ENCODE results near the gene GATA5.
"Not testable (repeated sequence)": the region's sequence is repeated elsewhere in the genome, so short reads cannot be mapped to it uniquely, and the experiment has no call there.

Gene GATA5

DNA sequence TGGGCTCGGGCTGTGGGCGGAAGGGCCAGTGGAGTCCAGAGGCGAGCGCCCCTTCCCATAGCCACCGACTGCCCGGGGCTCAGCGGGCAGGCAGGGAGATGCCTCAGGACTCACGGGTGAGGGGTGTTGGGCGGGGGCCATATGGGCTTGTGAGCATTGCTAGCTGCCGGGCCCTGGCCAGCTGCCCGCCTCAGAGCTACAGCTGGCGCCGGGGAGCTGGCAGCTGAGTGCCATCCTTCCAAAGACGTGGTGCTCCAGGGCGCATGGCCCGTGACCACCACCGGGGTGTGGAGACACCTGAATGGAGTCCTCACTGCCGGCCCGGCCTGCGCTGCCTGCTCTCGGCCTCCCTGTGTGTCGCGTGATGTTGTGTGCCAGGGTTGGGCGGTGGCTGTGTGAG, 37.9 kb downstream of the GATA5 start:
- in situ Hi-C loops (cut with MboI; ENCODE audit: low sequenced_read_pairs): no loop called here

DNA sequence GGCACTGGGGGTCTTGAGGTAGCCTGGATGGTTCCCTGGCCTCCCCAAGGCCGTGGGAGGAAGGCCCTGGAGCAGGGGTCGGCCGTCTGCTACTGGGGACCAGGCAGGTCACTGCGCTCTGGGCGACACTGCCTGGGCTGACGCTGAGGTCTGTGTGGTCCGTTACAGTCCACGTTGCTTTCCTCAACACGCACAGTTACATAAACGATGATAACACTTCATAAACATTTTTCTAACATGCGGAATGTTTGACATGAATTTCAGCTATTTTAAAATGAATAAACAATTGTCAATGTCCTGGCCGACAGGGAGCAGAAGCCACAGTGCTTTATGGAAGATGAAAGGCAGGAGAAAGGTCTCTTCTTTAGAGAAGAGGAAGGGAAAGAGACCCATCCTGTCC, 38.3 kb downstream of the GATA5 start:
- in situ Hi-C loops (cut with MboI; ENCODE audit: low sequenced_read_pairs): no loop called here

DNA sequence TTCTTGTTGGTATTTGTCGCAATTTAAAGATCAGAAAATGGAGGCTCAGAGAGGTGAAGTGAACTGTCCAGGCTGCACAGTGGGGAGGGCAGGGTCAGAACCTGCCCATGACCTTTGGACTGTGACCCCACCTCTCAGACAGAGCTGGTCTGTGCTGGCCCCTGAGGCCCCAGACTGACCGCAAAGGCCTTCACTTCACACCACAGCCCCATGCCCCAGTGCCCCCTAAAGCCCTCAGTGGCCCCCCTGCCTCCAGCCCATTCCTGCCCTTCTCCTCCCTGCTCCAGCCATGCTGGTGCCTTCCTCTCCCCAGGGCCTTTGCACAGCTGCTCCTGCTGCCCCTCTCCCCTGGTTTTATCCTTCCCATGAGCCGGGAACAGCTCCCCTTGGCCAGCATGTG, 39.1 kb downstream of the GATA5 start:
- in situ Hi-C loops (cut with MboI; ENCODE audit: low sequenced_read_pairs): no loop called here

GRCh38 chr20:62433658-62434497, 41.9 kb downstream of the GATA5 start:
- in situ Hi-C loops (cut with MboI; ENCODE audit: low sequenced_read_pairs): no loop called here

- in situ Hi-C loops (cut with MboI; ENCODE audit: low sequenced_read_pairs): no loop called here
These were observed 44.8 kb downstream of the GATA5 start for GRCh38 chr20:62430866-62431447.

- in situ Hi-C loops (cut with MboI; ENCODE audit: low sequenced_read_pairs): no loop called here
These were observed 45.4 kb downstream of the GATA5 start for GRCh38 chr20:62430311-62430853.

- in situ Hi-C loops (cut with MboI; ENCODE audit: low sequenced_read_pairs): no loop called here
These were observed 46.1 kb downstream of the GATA5 start for GRCh38 chr20:62429455-62430310.

DNA sequence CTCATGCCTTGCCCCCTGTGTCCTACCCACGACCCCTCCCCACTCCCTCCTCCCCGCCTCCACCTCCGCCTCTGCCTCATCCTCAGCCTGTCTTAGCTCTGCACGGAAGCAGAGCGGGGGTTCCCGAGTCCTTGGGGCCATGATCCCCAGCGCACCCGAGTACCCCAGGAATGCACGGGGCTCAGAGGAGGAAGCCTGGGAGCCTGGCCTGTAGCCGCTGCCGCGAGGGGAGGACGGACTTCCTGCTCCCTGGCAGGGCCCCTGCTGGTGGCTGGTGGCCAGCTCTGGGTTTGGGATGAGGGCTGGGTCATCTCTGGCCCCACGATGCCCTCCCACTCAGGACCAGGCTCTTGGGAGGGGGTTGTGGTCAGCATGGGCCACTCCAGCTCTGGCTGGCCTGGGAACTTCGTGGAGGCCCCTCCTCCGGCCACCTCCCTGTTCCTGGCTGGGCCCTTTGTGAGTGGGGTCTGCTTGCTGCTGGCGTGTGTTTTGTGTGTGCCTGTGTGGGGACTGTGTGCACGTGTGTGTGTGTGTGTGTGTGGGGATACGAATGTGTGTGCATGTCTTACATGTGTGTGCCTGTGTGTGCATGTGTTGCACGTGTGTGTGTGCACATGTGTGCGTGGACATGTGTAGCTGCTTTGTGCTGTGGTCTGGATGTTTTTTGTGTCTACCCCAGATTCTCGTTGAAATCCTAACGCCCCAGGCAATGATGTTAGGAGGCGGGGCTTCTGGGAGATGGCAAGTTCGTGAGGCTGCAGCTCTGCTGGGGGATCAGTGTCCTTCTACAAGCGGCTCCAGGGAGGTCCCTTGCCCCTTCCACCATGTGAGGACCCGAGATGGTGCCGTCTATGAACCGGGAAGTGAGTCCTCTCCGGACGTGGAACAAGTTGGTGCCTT, 47.1 kb downstream of the GATA5 start:
- in situ Hi-C loops (cut with MboI; ENCODE audit: low sequenced_read_pairs): no loop called here

DNA sequence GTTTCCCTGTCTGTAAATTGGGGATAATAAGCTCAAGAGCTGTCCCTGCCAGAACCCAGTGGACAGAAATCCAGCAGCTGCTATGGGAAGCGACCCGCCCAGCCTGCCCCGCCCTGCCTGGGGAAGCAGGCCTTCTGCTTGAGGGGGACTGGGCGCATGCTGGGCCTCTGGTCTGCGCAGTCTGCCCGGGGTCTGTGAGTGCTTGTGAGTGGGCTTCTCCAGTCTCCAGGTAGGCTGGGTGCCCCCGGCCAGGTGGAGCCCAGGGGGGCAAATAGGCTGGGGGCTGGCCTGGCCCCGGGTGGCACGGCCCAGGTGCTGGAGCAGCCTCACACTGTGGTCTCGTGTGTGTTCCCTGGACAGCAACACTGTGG, 47.8 kb downstream of the GATA5 start:
- in situ Hi-C loops (cut with MboI; ENCODE audit: low sequenced_read_pairs): no loop called here

GRCh38 chr20:62427172-62428001, 48.4 kb downstream of the GATA5 start, which contains the start of gene RBBP8NL:
TSS of gene RBBP8NL (minus strand) at chr20:62427539. CDS start at chr20:62419647, 7,892 bp downstream.
- in situ Hi-C loops (cut with MboI; ENCODE audit: low sequenced_read_pairs): no loop called here

DNA sequence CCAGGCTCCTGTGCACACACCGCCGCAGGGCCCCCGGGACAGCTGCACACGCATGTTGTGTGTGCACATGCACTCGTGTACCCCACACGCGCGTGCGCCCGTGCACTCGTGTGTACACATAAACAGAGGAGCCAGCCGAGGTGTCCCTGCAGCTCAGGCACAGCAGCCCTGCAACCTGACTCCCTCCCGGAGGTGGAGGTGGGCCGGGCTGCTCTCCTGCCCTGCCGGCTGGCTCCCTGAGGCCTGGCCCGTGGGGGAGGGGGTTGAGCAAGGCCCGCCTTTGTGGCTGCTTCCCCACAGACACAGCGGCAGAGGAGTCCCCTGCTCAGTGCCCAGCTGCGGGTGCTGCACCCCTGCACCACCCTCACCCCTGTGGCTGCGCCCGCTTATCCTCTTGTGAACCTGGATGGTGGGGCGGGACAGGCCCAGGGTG, 49.1 kb downstream of the GATA5 start:
- in situ Hi-C loops (cut with MboI; ENCODE audit: low sequenced_read_pairs): no loop called here

- in situ Hi-C loops (cut with MboI; ENCODE audit: low sequenced_read_pairs): not testable (repeated sequence)
These were observed 49.8 kb downstream of the GATA5 start for GRCh38 chr20:62426059-62426348.

DNA sequence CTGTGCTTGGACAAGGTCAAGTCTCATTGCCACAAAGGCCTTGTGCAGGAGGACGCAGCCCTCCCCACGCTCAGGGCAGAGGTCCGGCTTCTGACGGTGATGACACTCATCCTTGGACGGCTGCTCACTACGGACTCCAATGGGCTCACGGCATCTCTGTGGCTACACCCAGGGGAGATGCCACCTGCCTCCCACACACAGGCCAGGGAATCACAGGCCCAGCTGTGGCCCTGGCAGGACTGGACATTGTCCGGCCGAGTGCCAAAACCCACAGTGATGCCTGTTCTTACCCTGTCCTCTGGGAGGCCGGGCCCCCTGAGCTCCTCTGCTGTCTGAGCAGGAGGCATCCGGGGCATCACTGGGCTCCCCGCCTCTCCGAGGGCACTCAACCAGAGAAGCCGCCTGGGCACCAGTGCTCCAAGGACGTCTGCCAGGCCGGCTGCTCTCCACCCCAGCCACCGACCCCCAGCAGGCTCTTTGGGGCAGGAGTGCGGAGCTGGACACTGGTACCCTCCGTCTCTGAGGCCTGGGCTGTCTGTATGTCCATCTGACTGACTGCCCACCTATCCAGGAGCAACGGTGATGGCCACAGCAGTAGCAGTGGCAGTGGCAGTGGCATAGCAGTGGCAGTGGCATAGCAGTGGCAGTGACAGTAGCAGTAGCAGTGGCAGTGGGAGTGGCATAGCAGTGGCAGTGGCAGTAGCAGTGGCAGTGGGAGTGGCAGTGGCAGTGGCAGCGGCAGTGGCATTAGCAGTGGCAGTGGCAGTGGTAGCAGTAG, 50.3 kb downstream of the GATA5 start:
- in situ Hi-C loops (cut with MboI; ENCODE audit: low sequenced_read_pairs): no loop called here

GRCh38 chr20:62424249-62425107, 51.3 kb downstream of the GATA5 start:
- in situ Hi-C loops (cut with MboI; ENCODE audit: low sequenced_read_pairs): loop anchor here (25.0 kb wide), 1 partner anchor 363 kb away; the partner anchor contains the start of gene MRGBP

DNA sequence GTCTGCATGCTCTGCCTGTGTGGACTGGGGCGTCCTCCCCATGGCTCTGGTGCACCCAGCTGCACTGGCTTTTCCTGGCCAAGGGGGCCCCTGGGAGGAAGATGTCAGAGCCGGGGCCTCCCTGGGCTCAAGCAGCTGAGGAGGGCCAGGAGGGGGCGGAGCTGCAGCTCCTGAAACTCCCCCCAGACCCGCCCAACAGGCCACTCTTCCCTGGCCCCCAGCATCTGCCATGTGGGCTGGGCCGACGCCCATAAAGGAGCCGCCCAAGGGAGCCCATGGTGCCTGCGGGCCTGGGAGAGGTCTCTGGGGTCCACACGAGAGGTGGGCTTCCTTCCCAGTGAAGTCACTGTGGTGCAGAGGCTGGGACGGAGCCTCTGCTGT, 52.5 kb downstream of the GATA5 start:
- in situ Hi-C loops (cut with MboI; ENCODE audit: low sequenced_read_pairs): loop anchor here (25.0 kb wide), 1 partner anchor 364 kb away; the partner anchor contains the start of gene MRGBP

DNA sequence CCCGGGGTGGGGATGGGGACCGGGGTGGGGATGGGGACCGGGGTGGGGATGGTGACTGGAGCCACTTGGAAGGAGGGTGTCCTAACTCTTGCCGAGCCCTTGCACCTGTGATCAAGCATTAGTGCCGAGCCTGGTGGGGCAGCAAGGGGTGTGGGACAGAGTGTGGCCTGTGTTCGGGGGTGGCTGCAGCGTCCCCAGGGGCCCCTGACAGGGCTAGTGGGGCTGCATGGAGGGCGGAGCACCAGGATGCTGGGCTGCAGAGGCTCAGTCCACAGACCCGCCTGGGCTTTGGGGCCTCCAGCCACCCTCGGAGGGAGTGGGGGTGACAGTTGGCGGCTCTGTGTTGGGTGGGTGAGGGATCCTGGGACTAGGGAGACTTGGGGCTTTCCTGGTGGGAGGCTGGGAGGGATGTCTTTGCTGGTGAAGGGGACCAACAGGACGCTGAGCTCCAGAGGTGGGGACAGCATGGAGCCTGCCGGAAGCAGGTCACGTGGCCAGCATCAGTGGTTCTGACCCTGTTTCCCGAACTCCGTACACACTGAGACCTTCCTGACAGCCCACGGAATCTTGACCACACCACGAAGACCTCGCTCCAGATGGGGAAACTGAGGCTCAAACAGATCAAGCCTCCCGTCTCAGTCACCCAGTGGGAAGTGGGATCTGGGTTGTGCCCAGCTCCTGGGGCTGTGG, 53.0 kb downstream of the GATA5 start:
- in situ Hi-C loops (cut with MboI; ENCODE audit: low sequenced_read_pairs): loop anchor here (25.0 kb wide), 1 partner anchor 365 kb away; the partner anchor contains the start of gene MRGBP

- in situ Hi-C loops (cut with MboI; ENCODE audit: low sequenced_read_pairs): loop anchor here (25.0 kb wide), 1 partner anchor 366 kb away; the partner anchor contains the start of gene MRGBP
These were observed 54.1 kb downstream of the GATA5 start for GRCh38 chr20:62421716-62421990.
